H1 (cell line): ENCODE results near the gene GRK5. TPM values are rescaled to one million over a fixed set of nuclear protein-coding genes. Genes with fewer than 3 reads are reported as not detected.

Experiments
- CTCF ChIA-PET: fragments of 300-600 bp; sonication (Branson Sonifier 250); formaldehyde crosslinking; loops from one replicate; lab custom pipeline; 2021; ENCODE audit not compliant: partially characterized antibody; lab: Charles Lee
- POLR2A ChIA-PET: fragments of 300-600 bp; sonication (Branson Sonifier 250); formaldehyde crosslinking; loops from one replicate; lab custom pipeline; 2021; ENCODE audit warnings: inconsistent platforms; ENCODE audit not compliant: partially characterized antibody; lab: Charles Lee
- DNase-seq, 2 experiments: peaks; one replicate each; pipeline versions ENCODE4 v3.0.0 to v3.0.0-alpha.2; 2010 to 2022; ENCODE audit warnings: low spot score in 2 of 2, low read depth in 1 of 2, mixed read lengths in 1 of 2
- FAIRE-seq: peaks from 2 replicates; lab custom pipeline; 2011; peaks lifted over from hg19 to GRCh38; lab: Jason Lieb, UNC
- H2AFZ ChIP-seq: 2 replicates; pipeline ENCODE4 v1.8.1; 2012; ENCODE audit warnings: low read length, inconsistent platforms
- H2AK5ac ChIP-seq: 2 replicates; pipeline ENCODE4 v1.6.1; 2013; ENCODE audit warnings: low read depth, low read length
- H2BK120ac ChIP-seq: replicated peaks from 2 replicates; pipeline ENCODE3; 2013; ENCODE audit warnings: low read depth, low read length, inconsistent platforms
- H2BK12ac ChIP-seq: 2 replicates; pipeline ENCODE4 v1.6.1; 2013; ENCODE audit warnings: low read depth, low read length
- H2BK15ac ChIP-seq: 2 replicates; pipeline ENCODE4 v1.6.1; 2013; ENCODE audit warnings: low read length
- H2BK20ac ChIP-seq: 2 replicates; pipeline ENCODE4 v1.6.1; 2013; ENCODE audit warnings: low read length
- H2BK5ac ChIP-seq: 2 replicates; pipeline ENCODE4 v1.6.1; 2013; ENCODE audit warnings: low read depth, low read length
- H3K14ac ChIP-seq: 2 replicates; pipeline ENCODE4 v1.6.1; 2013; ENCODE audit warnings: inconsistent platforms; ENCODE audit not compliant: insufficient read length
- H3K18ac ChIP-seq: 2 replicates; pipeline ENCODE4 v1.6.1; 2013; ENCODE audit warnings: low read length; ENCODE audit errors: extremely low read depth
- H3K23ac ChIP-seq: 2 replicates; pipeline ENCODE4 v1.6.1; 2013; ENCODE audit warnings: inconsistent platforms; ENCODE audit not compliant: insufficient read length
- H3K23me2 ChIP-seq: 2 replicates; pipeline ENCODE4 v1.6.1; 2013; ENCODE audit warnings: low read depth, low read length
- H3K27ac ChIP-seq: 2 replicates; pipeline ENCODE4 v1.6.1; 2011; ENCODE audit warnings: low read depth, low read length, inconsistent platforms
- H3K27me3 ChIP-seq, 4 experiments: replicated peaks in 1 of 4; 1 replicate in 1 of 4; 2 replicates in 3 of 4; pipeline versions ENCODE4 v1.6.1 to v1.8.1; 2011 to 2013; ENCODE audit warnings: low read length in 3 of 4, mild to moderate bottlenecking in 3 of 4, inconsistent platforms in 2 of 4, mixed read lengths in 2 of 4, moderate library complexity in 1 of 4; ENCODE audit not compliant: control insufficient read depth in 3 of 4, insufficient read depth in 3 of 4; ENCODE audit errors: extremely low read depth in 1 of 4
- H3K36me3 ChIP-seq, 4 experiments: 2 replicates each; pipeline versions ENCODE4 v1.6.1 to v1.8.1; 2011 to 2013; ENCODE audit warnings: mild to moderate bottlenecking in 4 of 4, low read length in 3 of 4, moderate library complexity in 2 of 4, control low read depth in 1 of 4, inconsistent platforms in 1 of 4; ENCODE audit not compliant: insufficient read depth in 4 of 4, control insufficient read depth in 2 of 4
- H3K4ac ChIP-seq: replicated peaks from 2 replicates; pipeline ENCODE3; 2013; ENCODE audit warnings: low read length, low read depth, mixed read lengths, inconsistent platforms; ENCODE audit not compliant: insufficient read length
- H3K4me1 ChIP-seq, 4 experiments: replicated peaks in 1 of 4; 1 replicate in 1 of 4; 2 replicates in 3 of 4; pipeline versions ENCODE4 v1.6.1 to v1.8.1; 2011 to 2013; ENCODE audit warnings: low read length in 3 of 4, inconsistent platforms in 2 of 4, mixed read lengths in 1 of 4; ENCODE audit not compliant: insufficient read depth in 4 of 4, control insufficient read depth in 3 of 4
- H3K4me2 ChIP-seq, 2 experiments: 2 replicates each; pipeline versions ENCODE4 v1.6.1 to v1.8.1; 2011 to 2013; ENCODE audit warnings: low read depth in 2 of 2, low read length in 2 of 2, control low read depth in 1 of 2, inconsistent platforms in 1 of 2, mild to moderate bottlenecking in 1 of 2; ENCODE audit not compliant: insufficient read depth in 1 of 2
- H3K4me3 ChIP-seq, 4 experiments: fragments of 200-600, 300-600 bp in 1 of 4; sonication (generic), shearing (Covaris generic), sonication (Bioruptor Twin) in 1 of 4; 2 replicates each; pipeline versions ENCODE4 v1.5.1 to v1.8.1; 2011 to 2016; ENCODE audit warnings: low read length in 4 of 4, low read depth in 3 of 4, control low read depth in 2 of 4, inconsistent platforms in 2 of 4, mild to moderate bottlenecking in 2 of 4, mixed read lengths in 1 of 4, moderate library complexity in 1 of 4; ENCODE audit not compliant: insufficient read depth in 2 of 4; ENCODE audit errors: extremely low read depth in 1 of 4
- H3K56ac ChIP-seq: replicated peaks from 2 replicates; pipeline ENCODE3; 2013; ENCODE audit warnings: low read depth, mild to moderate bottlenecking, mixed read lengths, low read length, inconsistent platforms; ENCODE audit not compliant: insufficient read length
- H3K79me1 ChIP-seq: 2 replicates; pipeline ENCODE4 v1.6.1; 2013; ENCODE audit warnings: low read depth, low read length, control low read depth
- H3K79me2 ChIP-seq, 2 experiments: 2 replicates each; pipeline versions ENCODE4 v1.6.1 to v1.8.1; 2012 to 2013; ENCODE audit warnings: low read length in 2 of 2, mild to moderate bottlenecking in 2 of 2, inconsistent platforms in 1 of 2; ENCODE audit not compliant: insufficient read depth in 2 of 2, control insufficient read depth in 1 of 2
- H3K9ac ChIP-seq, 4 experiments: replicated peaks in 1 of 4; 1 replicate in 1 of 4; 2 replicates in 3 of 4; pipeline versions ENCODE4 v1.6.1 to v1.8.1; 2011 to 2013; ENCODE audit warnings: low read depth in 3 of 4, low read length in 3 of 4, control low read depth in 2 of 4, mild to moderate bottlenecking in 2 of 4, moderate library complexity in 2 of 4, inconsistent platforms in 1 of 4; ENCODE audit errors: extremely low read depth in 1 of 4
- H3K9me3 ChIP-seq, 2 experiments: 2 replicates each; pipeline versions ENCODE4 v1.6.1 to v1.8.1; 2012 to 2013; ENCODE audit warnings: mild to moderate bottlenecking in 2 of 2, moderate library complexity in 2 of 2, control low read depth in 1 of 2, inconsistent platforms in 1 of 2, low read depth in 1 of 2, low read length in 1 of 2, mixed read lengths in 1 of 2; ENCODE audit not compliant: insufficient read depth in 2 of 2
- H4K20me1 ChIP-seq, 2 experiments: replicated peaks in 1 of 2; 2 replicates each; pipeline versions ENCODE3 to v1.8.1; 2011 to 2013; ENCODE audit warnings: inconsistent platforms in 2 of 2, low read length in 2 of 2, mild to moderate bottlenecking in 1 of 2; ENCODE audit not compliant: insufficient read depth in 2 of 2, control insufficient read depth in 1 of 2
- H4K5ac ChIP-seq: 2 replicates; pipeline ENCODE4 v1.6.1; 2013; ENCODE audit warnings: low read length, low read depth, mixed read lengths, inconsistent platforms; ENCODE audit not compliant: insufficient read length
- H4K8ac ChIP-seq: 2 replicates; pipeline ENCODE4 v1.8.0; 2013; ENCODE audit warnings: mild to moderate bottlenecking, moderate library complexity, low read length, inconsistent platforms; ENCODE audit not compliant: insufficient read depth; ENCODE audit errors: extremely low read depth
- H4K91ac ChIP-seq: replicated peaks from 2 replicates; pipeline ENCODE3; 2013; ENCODE audit warnings: low read length, mixed read lengths, inconsistent platforms; ENCODE audit not compliant: insufficient read length
- BCL11A ChIP-seq, 2 experiments: IDR thresholded peaks; one replicate each; pipeline ENCODE4 v1.6.1; 2011; ENCODE audit warnings: low read depth in 2 of 2, low read length in 2 of 2, mild to moderate bottlenecking in 2 of 2
- BRCA1 ChIP-seq: IDR thresholded peaks from 2 replicates; pipeline ENCODE4 v1.6.1; 2012; ENCODE audit warnings: low read depth, low read length, improper control_type of control experiment
- CBX5 ChIP-seq: fragments of 300-800, 300-1000 bp; sonication (generic); IDR thresholded peaks from 2 replicates; pipeline ENCODE4 v1.7.1; 2016; ENCODE audit warnings: antibody characterized with exemption, low read length, low read depth
- CBX8 ChIP-seq: fragments of 300-800, 300-1000 bp; sonication (generic); IDR thresholded peaks from 2 replicates; pipeline ENCODE4 v1.7.1; 2016; ENCODE audit warnings: low read depth, low read length, borderline replicate concordance
- EP300 ChIP-seq, 2 experiments: IDR thresholded peaks; 1 replicate in 1 of 2; 2 replicates in 1 of 2; pipeline ENCODE4 v1.6.1; 2011 to 2012; ENCODE audit warnings: low read depth in 2 of 2, low read length in 2 of 2, mild to moderate bottlenecking in 2 of 2, borderline replicate concordance in 1 of 2, inconsistent platforms in 1 of 2, moderate library complexity in 1 of 2
- KDM4A ChIP-seq: IDR thresholded peaks from one replicate; pipeline ENCODE4 v1.7.1; 2012; ENCODE audit warnings: low read depth, mild to moderate bottlenecking, moderate library complexity, low read length, inconsistent platforms; ENCODE audit not compliant: severe bottlenecking
- RAD21 ChIP-seq, 2 experiments: IDR thresholded peaks in 1 of 2; conservative IDR thresholded peaks in 1 of 2; 2 replicates each; pipeline ENCODE4 v1.6.1; 2011; ENCODE audit warnings: low read depth in 2 of 2, low read length in 2 of 2, improper control_type of control experiment in 1 of 2, inconsistent platforms in 1 of 2, mild to moderate bottlenecking in 1 of 2, moderate library complexity in 1 of 2
- SAP30 ChIP-seq: fragments of 300-600 bp; sonication (generic); IDR thresholded peaks from 2 replicates; pipeline ENCODE4 v1.7.1; 2012; ENCODE audit warnings: low read length, moderate library complexity, mild to moderate bottlenecking, inconsistent platforms; ENCODE audit not compliant: insufficient read depth, insufficient replicate concordance
- TAF7 ChIP-seq: optimal IDR thresholded peaks from 2 replicates; pipeline ENCODE3; 2011; ENCODE audit warnings: low read depth, mild to moderate bottlenecking, inconsistent platforms, low read length, moderate library complexity, borderline replicate concordance
- WGBS, 2 experiments: shearing (Covaris generic) in 1 of 2; methylation state at CpG; one replicate each; pipeline versions ENCODE4 v1.1.6 to v1.1.7; 2013 to 2015; ENCODE audit warnings: low lambda C conversion rate in 2 of 2, mixed read lengths in 2 of 2, inconsistent platforms in 1 of 2, low coverage in 1 of 2, missing lambda C conversion rate in 1 of 2; ENCODE audit not compliant: insufficient replicate concordance in 2 of 2, insufficient coverage in 1 of 2, insufficient read length in 1 of 2; ENCODE audit errors: extremely low coverage in 1 of 2, missing lambda C conversion rate in 1 of 2; 5-methylcytosine and 5-hydroxymethylcytosine counted together
- polyA plus RNA-seq, 7 experiments: library from polyadenylated mRNA; depleted of rRNA in 3 of 7; stranded (reverse) in 5 of 7; unstranded in 2 of 7; fragments of >200 nt in 5 of 7; fragments of 200-250 nt in 2 of 7; gene quantifications; 1 replicate in 5 of 7; 2 replicates in 1 of 7; 4 replicates in 1 of 7; pipeline versions ENCODE4 v1.2.1 to v1.2.3, GENCODE V29; 2011 to 2013; ENCODE audit warnings: missing spikeins in 2 of 7, mixed read lengths in 2 of 7
- total RNA-seq: library from RNA; stranded (reverse); fragmentation: NEBNext Ultra II Directional; extraction: Animal tissue kit (Norgen Biotek cat#: 25700); gene quantifications from 2 replicates; pipeline ENCODE4 v1.2.1, GENCODE V29; 2021
- TF ChIP-seq, protein P1 (sequence below): IDR thresholded peaks from 2 replicates; pipeline ENCODE4 v1.6.1; 2011; ENCODE audit warnings: low read depth, mild to moderate bottlenecking, low read length; ENCODE audit not compliant: insufficient read depth

Gene GRK5
- total and polyA plus RNA-seq, 2 of the 8 experiments (the other 6 are each of a cell fraction or from before 2014, with no cell fraction given): 0.54 to 2.5 TPM

DNA sequence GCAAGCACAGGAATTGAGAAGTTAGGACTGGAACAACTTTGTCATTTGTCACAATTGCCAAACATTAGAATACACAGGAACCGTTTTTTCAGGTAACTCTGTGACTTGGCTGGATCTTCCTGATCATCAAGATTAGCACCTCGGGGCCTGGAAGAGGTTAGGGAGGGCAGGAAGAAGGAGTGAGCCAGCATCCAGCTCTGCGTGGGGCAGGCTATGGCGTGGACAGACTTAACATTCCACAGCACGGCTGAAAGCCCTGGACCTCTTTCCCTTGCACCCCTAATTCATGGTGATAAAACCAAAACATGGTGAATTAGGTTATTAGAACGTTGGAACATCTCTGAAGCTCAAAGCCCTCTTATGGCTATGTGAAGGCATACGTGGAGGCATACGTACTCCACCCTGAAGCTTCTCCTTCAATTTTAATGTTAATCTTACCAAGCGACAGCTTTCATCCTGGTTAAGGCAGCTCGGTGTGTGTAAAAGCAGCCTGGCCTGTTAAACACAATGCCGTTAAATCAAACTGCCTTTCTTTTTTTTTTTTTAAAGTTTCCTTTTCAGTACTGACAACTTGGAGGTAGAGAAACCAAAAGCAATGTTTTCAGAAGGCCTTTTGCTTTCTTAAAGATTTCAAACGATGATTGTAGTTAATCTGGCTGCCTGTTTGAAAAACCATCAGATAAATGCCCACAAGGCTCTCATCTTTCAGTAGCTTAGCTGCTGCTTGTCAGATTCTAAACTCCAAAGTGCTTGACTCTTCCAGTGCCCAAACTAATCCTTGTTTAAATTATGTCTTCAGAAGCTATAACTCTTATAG, 4.5 kb downstream of the GRK5 start:
- Histone ChIP-seq H3K27ac (no peak overlapping the region), H3K9ac (no peak overlapping the region), H2BK12ac (no peak overlapping the region), H3K4ac (no peak overlapping the region), H4K8ac (no peak overlapping the region), H3K4me3 (no peak overlapping the region), H2BK120ac (no peak overlapping the region), H3K56ac (no peak overlapping the region), H2BK5ac (no peak overlapping the region), H3K9me3 (no peaks in the 10 kb centered on the region), H3K36me3 (no peaks in the 10 kb centered on the region), H3K14ac (no peak overlapping the region), H3K4me2 (no peak overlapping the region; a peak in 1 of 4 replicates), H3K18ac (no peak overlapping the region), H3K79me2 (no peaks in the 10 kb centered on the region), H3K23me2 (peaks cover 7% of the 10 kb centered on the region), H3K23ac (no peak overlapping the region), H4K5ac (no peak overlapping the region), H4K91ac (no peak overlapping the region), H2BK15ac (no peak overlapping the region), H2AFZ (no peak overlapping the region), H2BK20ac (no peak overlapping the region), H2AK5ac (no peak overlapping the region), H3K79me1 (no peaks in the 10 kb centered on the region), H3K27me3 (peaks cover 5 to 19% (median 14%) of the 10 kb centered on the region in 4 experiments), H3K4me1 (peaks cover 3 to 8% (median 6%) of the 10 kb centered on the region in 4 experiments), H4K20me1 (peaks cover 0 to 5% of the 10 kb centered on the region in 2 experiments)
- ChIA-PET CTCF (interaction anchor here (0.7 to 3.2 kb wide), 12 partner anchors 10 to 234 kb away, joined by 3 to 19 read pairs (median 4); no protein-coding TSS in a partner anchor), POLR2A (no interaction called here)
- FAIRE-seq (no peak), DNase-seq (no peak)
- WGBS, 2 experiments: 58% methylated on average over 12 of the region's 12 CpGs; no CpG with 5 or more reads in 1 of the 2 experiments
- TF ChIP-seq BCL11A (IDR thresholded peaks at IDR 0.05; ENCODE audit: low read depth in 2 of 2, low read length in 2 of 2) (no peak), CBX8 (no peak), KDM4A (no peak), RAD21 (IDR thresholded peaks at IDR 0.05 in 1 of 2, conservative IDR thresholded peaks at IDR 0.05 in 1 of 2; ENCODE audit: low read depth in 2 of 2, low read length in 2 of 2) (no peak), CBX5 (no peak), EP300 (IDR thresholded peaks at IDR 0.05; ENCODE audit: borderline replicate concordance in 1 of 2, low read depth in 2 of 2, low read length in 2 of 2) (no peak), SAP30 (no peak), TAF7 (no peak), BRCA1 (no peak)
- TF ChIP-seq, protein P1, sequence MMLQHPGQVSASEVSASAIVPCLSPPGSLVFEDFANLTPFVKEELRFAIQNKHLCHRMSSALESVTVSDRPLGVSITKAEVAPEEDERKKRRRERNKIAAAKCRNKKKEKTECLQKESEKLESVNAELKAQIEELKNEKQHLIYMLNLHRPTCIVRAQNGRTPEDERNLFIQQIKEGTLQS: no peak
